GM21576 (cell line): ENCODE data around the gene RPL34.
A peak's percentile ranks its signal among the peaks of the same experiment; 100 is the strongest.
"Not testable (repeated sequence)": the region's sequence is repeated elsewhere in the genome, so short reads cannot be mapped to it uniquely, and the experiment has no call there.

Source experiments
- ATAC-seq: cut with Tn5 transposase; IDR thresholded peaks from one replicate; pipeline ENCODE4 v1.9.1; 2021; ENCODE audit warnings: mild to moderate bottlenecking, moderate library complexity; ENCODE audit not compliant: unreplicated experiment

RPL34 gene

GRCh38 chr4:108620101-108620932 is at the start of gene RPL34:
TSS of gene RPL34 (plus strand) at chr4:108620576. CDS start at chr4:108621960, 1,384 bp downstream.
- ATAC-seq, result peak; percentile 100

DNA sequence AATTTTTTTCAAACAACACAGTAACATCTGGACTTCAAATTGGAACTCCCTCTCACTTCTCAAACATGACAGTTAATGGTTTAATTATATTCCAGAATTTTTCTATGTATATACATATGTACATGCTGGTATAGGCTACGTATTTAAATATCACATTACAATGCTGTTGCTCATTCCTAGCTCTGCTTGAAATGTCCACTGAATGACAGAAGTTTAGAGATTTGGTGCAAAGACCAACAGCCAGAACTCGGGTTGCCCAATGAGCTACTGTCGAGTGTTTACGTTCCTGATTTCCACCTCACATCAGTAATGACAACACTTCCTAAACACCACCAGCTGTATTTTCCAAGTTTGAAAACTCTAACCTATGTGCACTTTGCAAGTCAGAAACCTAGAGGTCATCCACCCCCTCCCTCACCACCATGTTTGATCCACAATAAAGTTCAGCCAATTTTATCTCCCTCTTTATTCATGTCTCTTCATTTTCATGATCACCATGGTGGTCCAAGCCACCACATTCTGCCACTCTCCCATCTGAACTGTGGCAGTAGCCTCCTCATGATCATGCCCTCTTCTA is 49.3 kb upstream of the RPL34 start:
- ATAC-seq, result no peak

- ATAC-seq, result no peak
Measured at GRCh38 chr4:108574402-108574801, 46.0 kb upstream of the RPL34 start.

DNA sequence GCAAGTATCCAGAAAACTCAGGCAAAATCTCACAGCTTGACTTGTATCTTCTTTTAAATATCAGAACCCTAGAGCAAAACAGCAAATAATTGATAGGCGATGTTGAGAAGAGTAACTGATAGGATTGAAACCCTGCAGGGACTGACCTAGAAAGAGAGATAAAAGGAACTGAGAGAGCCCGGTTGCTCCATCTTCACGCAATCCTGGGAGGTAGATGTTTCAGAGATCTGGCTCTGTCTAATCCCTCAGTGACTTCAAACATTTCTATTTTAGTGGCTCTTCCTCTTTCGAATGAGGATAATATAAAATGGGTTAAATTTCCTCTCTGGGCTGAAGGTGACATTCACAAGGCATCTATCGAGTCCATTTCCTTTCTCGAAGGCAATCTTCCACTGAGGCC is 39.3 kb upstream of the RPL34 start:
- ATAC-seq, result no peak

DNA sequence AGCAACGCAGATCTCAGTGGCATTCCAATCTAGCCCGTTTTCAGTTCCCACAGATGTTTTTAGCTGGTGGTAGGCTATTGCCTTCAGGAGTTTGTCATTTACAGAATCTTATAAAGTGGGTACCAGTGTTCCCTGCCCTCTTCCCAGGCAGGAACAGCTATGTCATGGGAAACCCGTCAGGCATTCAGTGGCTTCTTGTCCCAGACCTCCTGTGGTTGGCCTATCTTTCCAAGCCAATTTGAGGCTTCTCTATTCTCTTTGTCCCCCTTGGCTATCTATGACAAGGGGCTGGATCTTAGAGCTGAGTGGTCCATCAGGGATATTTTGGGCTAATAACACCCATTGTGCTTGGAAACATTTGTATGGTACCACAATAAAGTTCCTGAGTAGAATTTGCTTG is 33.6 kb upstream of the RPL34 start:
- no peak for ATAC-seq

- no peak for ATAC-seq
Measured at GRCh38 chr4:108588878-108589277, 31.5 kb upstream of the RPL34 start.

- ATAC-seq, result no peak
Measured at GRCh38 chr4:108589961-108590360, 30.4 kb upstream of the RPL34 start.

GRCh38 chr4:108590776-108591175 is 29.6 kb upstream of the RPL34 start:
- ATAC-seq, result no peak

DNA sequence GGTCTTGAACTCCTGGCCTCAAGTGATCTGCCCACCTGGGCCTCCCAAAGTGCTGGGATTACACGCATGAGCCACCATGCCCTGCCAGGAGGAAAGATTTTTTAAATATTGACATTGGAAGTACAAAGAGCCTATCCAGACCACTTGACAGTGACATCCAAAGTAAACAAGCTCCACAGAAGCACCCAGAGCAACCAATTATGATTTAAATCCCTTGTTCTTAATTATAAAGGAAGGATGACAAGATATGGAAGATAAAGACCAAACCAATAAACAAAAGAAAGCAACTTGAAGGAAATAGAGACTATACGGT is 27.7 kb upstream of the RPL34 start:
- no peak for ATAC-seq

GRCh38 chr4:108594296-108594695 is 26.1 kb upstream of the RPL34 start:
- ATAC-seq, result not testable (repeated sequence)

- no peak for ATAC-seq
Measured at GRCh38 chr4:108596344-108596743, 24.0 kb upstream of the RPL34 start.

DNA sequence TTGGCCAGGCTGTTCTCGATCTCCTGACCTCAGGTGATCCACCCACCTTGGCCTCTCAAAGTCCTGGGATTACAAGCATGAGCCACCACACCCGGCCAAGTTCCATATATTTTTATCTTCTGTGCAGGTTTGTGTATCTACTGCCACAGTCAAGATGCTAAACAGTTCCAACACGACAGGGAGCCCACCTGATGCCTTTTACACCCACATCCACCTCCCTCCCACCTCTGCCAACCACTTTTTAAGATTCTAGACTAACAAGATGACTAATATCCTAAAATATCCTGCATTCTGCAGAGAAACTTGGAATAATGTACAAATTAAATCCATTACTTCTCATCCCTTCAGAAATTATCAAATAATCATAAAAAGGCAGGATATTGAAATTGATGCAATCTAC is 19.3 kb upstream of the RPL34 start:
- ATAC-seq, result no peak

DNA sequence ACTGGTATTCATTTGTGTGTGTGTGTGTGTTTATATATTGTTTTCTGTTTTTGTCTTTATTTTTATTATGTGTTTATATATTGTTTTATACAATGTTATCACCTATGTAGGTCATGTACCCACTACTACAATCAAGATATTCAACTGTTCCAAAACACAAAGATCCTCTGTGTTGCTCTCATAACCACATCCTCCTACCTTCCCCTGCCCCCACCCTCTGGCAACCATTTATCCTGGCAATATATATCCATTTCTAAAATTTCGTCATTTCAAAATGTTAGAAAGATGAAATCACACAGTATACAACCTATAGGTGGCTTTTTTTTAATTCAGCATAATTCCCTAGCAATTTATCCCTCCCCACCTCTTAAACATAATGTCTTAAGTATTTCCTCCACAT is 18.8 kb upstream of the RPL34 start:
- ATAC-seq, result no peak

DNA sequence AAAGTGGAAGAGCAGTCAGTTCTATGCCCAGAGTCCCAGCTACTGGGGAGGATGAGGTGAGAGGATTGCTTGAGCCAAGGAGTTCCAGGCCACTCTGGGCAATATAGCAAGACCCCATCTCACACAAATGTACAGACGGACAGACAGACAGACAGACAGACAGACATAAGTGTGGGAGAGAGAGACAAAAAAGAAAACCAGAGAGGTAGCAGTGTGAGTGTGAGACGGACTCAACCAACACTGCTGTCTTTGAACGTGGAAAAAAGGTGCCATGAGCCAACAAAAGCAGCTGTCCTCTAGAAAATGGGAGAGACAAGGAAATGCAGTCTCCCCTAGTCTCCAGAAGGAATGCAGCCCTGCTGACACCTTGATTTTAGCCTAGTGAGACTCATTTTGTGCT is 18.2 kb upstream of the RPL34 start:
- no peak for ATAC-seq

GRCh38 chr4:108607079-108607815 is 13.1 kb upstream of the RPL34 start:
- no peak for ATAC-seq

GRCh38 chr4:108611365-108611764 is 9.0 kb upstream of the RPL34 start:
- no peak for ATAC-seq

GRCh38 chr4:108612365-108612764 is 8.0 kb upstream of the RPL34 start:
- no peak for ATAC-seq

- peak; percentile 3 for ATAC-seq
Measured at GRCh38 chr4:108619372-108620100, 840 bp upstream of the RPL34 start.

DNA sequence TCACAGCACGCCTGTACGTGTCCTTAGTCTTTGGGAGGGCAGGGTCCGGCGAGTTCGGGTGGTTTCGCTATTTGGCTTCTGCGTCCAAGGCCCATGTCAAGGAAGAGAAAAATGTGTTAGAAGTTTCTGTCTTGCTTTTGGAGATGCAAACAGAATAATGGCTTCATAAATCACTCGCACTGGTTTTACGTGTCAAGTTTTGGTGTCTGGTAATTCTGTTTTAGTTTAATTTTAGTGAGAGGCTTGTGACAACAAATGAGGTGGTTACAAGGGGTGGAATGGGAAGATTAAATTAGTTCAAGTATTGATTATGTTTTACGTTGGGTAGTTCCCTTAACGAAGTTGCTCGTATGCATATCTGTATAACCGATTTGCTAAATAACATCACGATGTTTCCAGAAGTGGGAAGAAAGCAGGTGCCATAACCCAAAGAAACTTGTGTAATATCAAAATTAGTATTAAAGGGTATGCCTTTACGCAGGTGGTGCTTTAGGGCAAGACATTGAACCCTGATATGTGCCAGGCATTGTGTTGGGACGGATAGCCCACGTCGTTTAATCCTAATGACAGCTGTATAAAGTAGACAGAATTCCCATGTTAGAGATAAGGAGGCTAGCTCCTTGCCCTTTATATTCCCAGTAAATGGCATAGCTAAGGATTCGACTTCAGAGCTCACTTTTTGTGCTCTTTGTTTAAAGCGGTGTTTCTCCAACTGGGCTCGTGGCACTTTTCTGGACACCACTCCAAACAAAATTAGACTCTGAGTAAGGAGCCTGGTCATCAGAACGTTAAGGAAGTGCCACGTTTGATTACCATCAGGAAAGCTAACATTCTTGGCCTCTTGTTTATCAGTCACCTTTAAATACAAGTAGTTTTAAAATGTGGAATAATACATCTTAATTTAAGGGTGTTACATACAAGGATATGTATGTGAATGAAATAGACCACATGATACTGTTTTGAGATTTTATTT is 843 bp downstream of the RPL34 start:
- ATAC-seq, result no peak

DNA sequence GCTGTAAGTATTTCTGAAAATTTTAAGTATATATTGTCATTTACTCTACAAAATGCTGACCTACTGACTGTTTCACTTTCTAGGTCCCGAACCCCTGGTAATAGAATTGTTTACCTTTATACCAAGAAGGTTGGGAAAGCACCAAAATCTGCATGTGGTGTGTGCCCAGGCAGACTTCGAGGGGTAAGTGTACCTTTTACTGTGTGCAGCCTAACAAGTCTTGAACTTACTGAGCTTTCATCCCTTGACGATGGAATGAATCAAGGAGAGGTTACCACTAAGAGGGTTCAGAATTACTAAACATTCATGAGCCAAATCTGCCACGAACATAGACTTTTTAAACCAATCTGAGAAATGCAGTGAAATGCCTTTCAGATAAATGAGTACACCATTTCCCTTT is 1.6 kb downstream of the RPL34 start:
- no peak for ATAC-seq
